Measurements from ENCODE around the gene PRDM16.

DNA sequence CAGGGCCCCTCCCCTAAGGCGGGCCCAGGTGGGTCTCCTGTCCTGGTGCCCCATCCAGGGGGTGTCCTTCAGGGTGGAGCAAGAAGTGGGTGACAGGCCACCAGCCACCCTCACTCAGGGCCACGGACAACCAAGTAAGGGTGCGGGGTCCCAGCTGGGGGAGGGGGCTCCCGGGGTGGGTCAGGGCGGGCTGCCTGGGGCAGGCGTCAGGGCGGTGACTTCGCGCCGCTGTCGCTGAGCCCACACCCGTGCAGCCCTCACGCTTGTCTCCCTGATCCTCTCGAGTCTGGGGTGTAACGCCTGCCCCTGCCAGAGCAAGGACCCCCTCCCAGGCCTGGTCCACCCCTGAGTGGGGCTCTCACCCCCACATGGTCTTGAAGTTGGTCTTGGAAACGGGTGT, 407.7 kb downstream of the PRDM16 start:
- TF ChIP-seq, protein P1, sequence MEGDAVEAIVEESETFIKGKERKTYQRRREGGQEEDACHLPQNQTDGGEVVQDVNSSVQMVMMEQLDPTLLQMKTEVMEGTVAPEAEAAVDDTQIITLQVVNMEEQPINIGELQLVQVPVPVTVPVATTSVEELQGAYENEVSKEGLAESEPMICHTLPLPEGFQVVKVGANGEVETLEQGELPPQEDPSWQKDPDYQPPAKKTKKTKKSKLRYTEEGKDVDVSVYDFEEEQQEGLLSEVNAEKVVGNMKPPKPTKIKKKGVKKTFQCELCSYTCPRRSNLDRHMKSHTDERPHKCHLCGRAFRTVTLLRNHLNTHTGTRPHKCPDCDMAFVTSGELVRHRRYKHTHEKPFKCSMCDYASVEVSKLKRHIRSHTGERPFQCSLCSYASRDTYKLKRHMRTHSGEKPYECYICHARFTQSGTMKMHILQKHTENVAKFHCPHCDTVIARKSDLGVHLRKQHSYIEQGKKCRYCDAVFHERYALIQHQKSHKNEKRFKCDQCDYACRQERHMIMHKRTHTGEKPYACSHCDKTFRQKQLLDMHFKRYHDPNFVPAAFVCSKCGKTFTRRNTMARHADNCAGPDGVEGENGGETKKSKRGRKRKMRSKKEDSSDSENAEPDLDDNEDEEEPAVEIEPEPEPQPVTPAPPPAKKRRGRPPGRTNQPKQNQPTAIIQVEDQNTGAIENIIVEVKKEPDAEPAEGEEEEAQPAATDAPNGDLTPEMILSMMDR (IDR thresholded peaks at IDR 0.05) = no peak
- TF ChIP-seq CREM (CRISPR knock-in tag; IDR thresholded peaks at IDR 0.05) = no peak
